Kidney (tissue), 14 donors: ENCODE data around the gene MTCL1. TPM values are rescaled to one million over a fixed set of nuclear protein-coding genes. Genes with fewer than 3 reads are reported as not detected.

Source experiments
- DNase-seq, 5 donors: peaks; one replicate each; pipeline ENCODE4 v3.0.0-alpha.2; 2013 to 2020
- FAIRE-seq: peaks from 2 replicates; lab custom pipeline; 2012; peaks lifted over from hg19 to GRCh38; lab: Jason Lieb, UNC
- H3K27ac ChIP-seq, 2 donors: one replicate each; pipeline ENCODE4 v1.7.0; 2013; ENCODE audit warnings: low read depth in 2 of 2, low read length in 2 of 2, inconsistent platforms in 1 of 2
- H3K27me3 ChIP-seq: one replicate; pipeline ENCODE4 v1.7.1; 2013; ENCODE audit warnings: low read length, inconsistent platforms; ENCODE audit not compliant: control insufficient read depth, insufficient read depth
- H3K36me3 ChIP-seq, 3 donors: one replicate each; pipeline versions ENCODE4 v1.7.0 to v1.7.1; 2013; ENCODE audit warnings: low read length in 3 of 3, control low read depth in 1 of 3, inconsistent platforms in 1 of 3; ENCODE audit not compliant: insufficient read depth in 3 of 3, control insufficient read depth in 2 of 3
- H3K4me1 ChIP-seq, 3 donors: one replicate each; pipeline versions ENCODE4 v1.7.0 to v1.7.1; 2013; ENCODE audit warnings: low read length in 3 of 3, inconsistent platforms in 1 of 3, low read depth in 1 of 3; ENCODE audit not compliant: control insufficient read depth in 2 of 3, insufficient read depth in 2 of 3
- H3K4me3 ChIP-seq, 3 donors: one replicate each; pipeline versions ENCODE4 v1.7.0 to v1.8.1; 2013; ENCODE audit warnings: low read length in 3 of 3, control low read depth in 1 of 3, inconsistent platforms in 1 of 3
- H3K9ac ChIP-seq, 3 donors: one replicate each; pipeline versions ENCODE4 v1.7.0 to v1.7.1; 2013; ENCODE audit warnings: low read length in 3 of 3, control low read depth in 1 of 3, inconsistent platforms in 1 of 3
- H3K9me3 ChIP-seq, 3 donors: one replicate each; pipeline versions ENCODE4 v1.7.0 to v1.7.1; 2013; ENCODE audit warnings: low read length in 3 of 3, control low read depth in 1 of 3, inconsistent platforms in 1 of 3; ENCODE audit not compliant: control insufficient read depth in 2 of 3, insufficient read depth in 1 of 3
- CTCF ChIP-seq: IDR thresholded peaks from 3 replicates; pipeline ENCODE4 v1.5.1; 2012; ENCODE audit warnings: mild to moderate bottlenecking, moderate library complexity, borderline replicate concordance; ENCODE audit not compliant: insufficient read depth; ENCODE audit errors: extremely low read depth
- intact Hi-C: fragments of 100-400 bp; cut with DNase I; formaldehyde crosslinking; loops from one replicate; pipeline ENCODE4 v1.11.1; 2022
- polyA plus RNA-seq: library from polyadenylated mRNA; stranded (reverse); fragments of 350-450 nt; fragmentation: Illumina TruSeq; extraction: RNeasy Lipid Tissue Mini Kit (QIAGEN cat#74804); gene quantifications from one replicate; pipeline ENCODE4 v1.2.3, GENCODE V29; 2014; ENCODE audit warnings: low read depth, low replicate concordance; ENCODE audit not compliant: insufficient read depth
- total RNA-seq: library from RNA; stranded (reverse); fragmentation: NEBNext Ultra II Directional; extraction: Animal tissue kit (Norgen Biotek cat#: 25700); gene quantifications from one replicate; pipeline ENCODE4 v1.2.1, GENCODE V29; 2021
- donor health status: control.
- donor health status: control.
- donor health status: control.
- donor health status: control.
- donor health status: control.
- donor health status: DM: yes; HTN: yes; CAD: no.
- donor health status: Normal renal cell carcinoma (clear cell type).

The MTCL1 gene
- total and polyA plus RNA-seq, 2 donors from 2014 or later: 2.5 to 15.3 TPM

GRCh38 chr18:8825729-8826375 lies 120.5 kb downstream of the MTCL1 start:
- intact Hi-C loops: no loop called here
- Histone ChIP-seq H3K36me3 (no peaks in the 10 kb centered on the region), H3K9ac (no peak overlapping the region), H3K9me3 (no peaks in the 10 kb centered on the region), H3K4me3 (no peak overlapping the region), H3K27ac (no peak overlapping the region), H3K4me1 (no peaks in the 10 kb centered on the region), H3K27me3 (no peaks in the 10 kb centered on the region)
- DNase-seq (no peak), FAIRE-seq (no peak)
- TF ChIP-seq CTCF: no peak

DNA sequence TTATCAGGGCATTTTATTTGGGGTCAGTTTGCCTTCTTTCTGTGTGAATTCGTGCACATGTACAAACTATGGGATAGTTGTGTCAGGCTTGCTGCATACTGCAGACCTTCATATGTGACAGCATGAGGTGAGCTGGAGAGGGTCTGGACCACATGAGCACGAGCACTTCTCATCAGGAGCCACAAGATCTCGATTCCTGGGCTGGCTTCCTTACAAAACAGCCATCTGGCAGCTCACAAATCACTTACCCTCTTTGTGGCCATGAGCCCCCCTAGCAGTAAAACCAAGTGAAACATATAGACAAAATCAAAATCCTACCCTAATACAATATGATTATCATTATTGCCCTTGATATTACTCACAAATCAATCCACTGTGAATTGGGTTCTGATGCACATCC lies 121.2 kb downstream of the MTCL1 start:
- Histone ChIP-seq H3K27ac (no peak overlapping the region), H3K36me3 (no peaks in the 10 kb centered on the region), H3K27me3 (no peaks in the 10 kb centered on the region), H3K9ac (no peak overlapping the region), H3K4me3 (no peak overlapping the region), H3K4me1 (no peaks in the 10 kb centered on the region), H3K9me3 (no peaks in the 10 kb centered on the region)
- DNase-seq: no peak
- intact Hi-C loops: no loop called here
- no peak for TF ChIP-seq CTCF
- FAIRE-seq: no peak

DNA sequence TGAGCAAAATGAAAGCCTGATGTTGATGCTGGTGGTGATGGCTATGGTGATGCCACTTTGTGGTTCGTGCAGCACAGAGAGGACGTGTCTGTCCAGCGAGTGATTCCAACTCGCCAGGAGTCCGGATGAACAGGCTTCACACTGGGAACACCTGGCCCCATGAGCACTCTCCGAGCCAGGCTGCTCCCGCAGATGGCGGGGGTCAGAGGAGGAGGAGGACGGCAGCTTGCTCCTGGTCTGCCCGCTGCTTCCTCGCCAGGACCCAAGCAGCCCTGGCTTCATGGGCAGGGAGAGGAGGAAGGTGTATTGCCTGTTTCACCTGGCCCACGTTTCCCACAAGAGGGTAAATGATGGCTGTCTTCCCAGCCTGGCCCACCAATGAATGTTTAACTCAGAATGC lies 121.6 kb downstream of the MTCL1 start:
- Histone ChIP-seq H3K9me3 (no peaks in the 10 kb centered on the region), H3K27ac (no peak overlapping the region), H3K4me1 (no peaks in the 10 kb centered on the region), H3K4me3 (no peak overlapping the region), H3K36me3 (no peaks in the 10 kb centered on the region), H3K27me3 (no peaks in the 10 kb centered on the region), H3K9ac (no peak overlapping the region)
- no peak for TF ChIP-seq CTCF
- intact Hi-C loops: no loop called here
- FAIRE-seq (no peak), DNase-seq (no peak)

GRCh38 chr18:8828300-8828699 lies 122.9 kb downstream of the MTCL1 start:
- H3K4me3 ChIP-seq: no peak overlapping the region
- H3K9ac ChIP-seq: no peak overlapping the region
- no peaks in the 10 kb centered on the region for H3K9me3 ChIP-seq
- no peak for FAIRE-seq
- intact Hi-C loops: no loop called here
- H3K4me1 ChIP-seq: no peaks in the 10 kb centered on the region
- DNase-seq: no peak
- no peaks in the 10 kb centered on the region for H3K36me3 ChIP-seq
- no peak overlapping the region for H3K27ac ChIP-seq
- no peak for TF ChIP-seq CTCF
- no peaks in the 10 kb centered on the region for H3K27me3 ChIP-seq
